Stimulated activated CD4-positive, alpha-beta T cell treated with anti-CD3 and anti-CD28 coated beads, Interleukin-2, amount 100 ng/mL, for 4 hours (primary cell): ENCODE results near the gene MORN4.
"Not testable (repeated sequence)": the region's sequence is repeated elsewhere in the genome, so short reads cannot be mapped to it uniquely, and the experiment has no call there.

Experiments
- DNase-seq: peaks from one replicate; pipeline ENCODE4 v3.0.0-alpha.2; 2020; ENCODE audit warnings: low read depth

MORN4 gene

GRCh38 chr10:97640868-97641811, 7.8 kb upstream of the MORN4 start:
- DNase-seq = no peak

- DNase-seq = peak; percentile 99
These were observed 7.0 kb upstream of the MORN4 start, which contains the start of gene PI4K2A for GRCh38 chr10:97640174-97640867. Gene PI4K2A (plus strand): TSS chr10:97640671. CDS start chr10:97640743, 72 bp downstream.

- not testable (repeated sequence) for DNase-seq
These were observed 5.8 kb upstream of the MORN4 start for GRCh38 chr10:97639090-97639489.

GRCh38 chr10:97635577-97635976, 2.3 kb upstream of the MORN4 start:
- DNase-seq = no peak

GRCh38 chr10:97633921-97634320, 621 bp upstream of the MORN4 start:
- no peak for DNase-seq

GRCh38 chr10:97631098-97631497, 2.2 kb downstream of the MORN4 start:
- no peak for DNase-seq

GRCh38 chr10:97629289-97629688, 4.0 kb downstream of the MORN4 start:
- DNase-seq = no peak

GRCh38 chr10:97628228-97628627, 5.1 kb downstream of the MORN4 start:
- DNase-seq = no peak

GRCh38 chr10:97627731-97628130, 5.6 kb downstream of the MORN4 start:
- DNase-seq = no peak

GRCh38 chr10:97623277-97623676, 10.0 kb downstream of the MORN4 start:
- no peak for DNase-seq

- DNase-seq = no peak
These were observed 14.6 kb downstream of the MORN4 start for GRCh38 chr10:97618733-97619132.

- no peak for DNase-seq
These were observed 15.0 kb downstream of the MORN4 start for GRCh38 chr10:97618285-97618684.

- DNase-seq = no peak
These were observed 20.9 kb downstream of the MORN4 start for GRCh38 chr10:97612386-97612785.

- no peak for DNase-seq
These were observed 21.8 kb downstream of the MORN4 start for GRCh38 chr10:97611473-97611872.

- DNase-seq = no peak
These were observed 24.2 kb downstream of the MORN4 start for GRCh38 chr10:97608991-97609561.

GRCh38 chr10:97607095-97607636, 26.1 kb downstream of the MORN4 start:
- DNase-seq = no peak

- DNase-seq = no peak
These were observed 31.8 kb downstream of the MORN4 start for GRCh38 chr10:97601268-97602215.

- DNase-seq = no peak
These were observed 32.7 kb downstream of the MORN4 start for GRCh38 chr10:97600616-97601015.

GRCh38 chr10:97599272-97599619, 34.1 kb downstream of the MORN4 start:
- no peak for DNase-seq

- no peak for DNase-seq
These were observed 34.7 kb downstream of the MORN4 start for GRCh38 chr10:97598407-97599271.
